Ramos (cell line): ENCODE data around the gene SOCS3.

Experiments used
- in situ Hi-C: fragments of 300-500 bp; cut with MboI; formaldehyde crosslinking; loops from one replicate; pipeline ENCODE4 v1.14.3; 2022; ENCODE audit warnings: low sequenced_read_pairs; ENCODE audit not compliant: unreplicated experiment

Gene SOCS3, protein sequence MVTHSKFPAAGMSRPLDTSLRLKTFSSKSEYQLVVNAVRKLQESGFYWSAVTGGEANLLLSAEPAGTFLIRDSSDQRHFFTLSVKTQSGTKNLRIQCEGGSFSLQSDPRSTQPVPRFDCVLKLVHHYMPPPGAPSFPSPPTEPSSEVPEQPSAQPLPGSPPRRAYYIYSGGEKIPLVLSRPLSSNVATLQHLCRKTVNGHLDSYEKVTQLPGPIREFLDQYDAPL

DNA sequence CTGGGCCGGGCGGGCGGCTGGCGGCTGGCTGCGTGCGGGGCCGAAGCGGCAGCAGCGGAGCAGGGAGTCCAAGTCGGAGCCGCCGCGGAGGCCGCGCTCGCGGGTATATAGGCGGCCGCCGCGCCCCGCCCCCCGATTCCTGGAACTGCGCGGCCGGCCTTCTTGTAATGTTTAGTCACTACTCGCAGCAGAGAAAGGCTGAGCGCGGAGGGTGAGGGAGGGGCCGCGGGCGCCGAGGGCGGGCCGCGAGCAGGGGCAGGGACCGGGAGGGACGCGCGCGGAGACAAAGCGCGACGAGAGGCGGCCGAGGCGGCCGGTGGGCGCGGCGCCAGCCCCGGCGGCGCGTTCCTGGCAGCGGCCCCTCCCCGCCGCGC is at the start of gene SOCS3:
Gene SOCS3, minus strand, starts transcription at position 81 of the 374 bp plus-strand sequence. CDS start 982 bp downstream, outside the sequence.
- in situ Hi-C loops, result no loop called here

DNA sequence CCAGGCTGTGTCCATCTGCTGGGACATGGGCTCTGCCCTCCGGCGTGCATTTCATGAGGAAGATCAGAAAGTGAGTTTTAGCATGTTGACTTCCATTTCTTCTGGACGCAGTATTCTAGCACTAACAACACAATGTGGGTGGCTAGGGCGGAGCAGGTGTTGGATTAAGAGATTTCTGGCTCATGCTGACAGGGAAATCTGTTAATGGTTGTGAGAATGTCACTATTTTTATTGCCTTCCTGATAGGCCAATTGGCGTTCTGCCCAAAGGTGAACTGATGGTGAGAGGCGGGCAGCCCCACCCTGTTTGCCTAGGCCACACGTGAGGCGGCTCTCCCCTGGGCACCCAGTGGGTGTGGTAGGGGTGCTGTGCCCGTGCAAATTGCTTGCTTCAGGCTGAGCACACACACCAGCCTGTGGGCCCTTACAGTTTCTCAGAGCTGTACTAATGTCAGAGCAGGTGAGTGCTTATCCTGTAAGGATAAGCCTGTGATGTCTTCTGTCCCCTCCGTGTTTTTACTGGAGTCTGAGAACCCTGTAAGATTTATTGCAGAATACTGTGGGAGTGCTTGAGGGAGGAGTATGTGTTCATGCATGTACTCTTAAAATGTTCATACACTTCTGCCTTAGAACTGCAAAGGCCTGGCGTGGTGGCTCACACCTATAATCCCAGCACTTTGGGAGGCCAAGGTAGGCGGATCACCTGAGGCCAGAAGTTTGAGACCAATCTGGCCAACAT is 49.5 kb upstream of the SOCS3 start:
- in situ Hi-C loops, result no loop called here

DNA sequence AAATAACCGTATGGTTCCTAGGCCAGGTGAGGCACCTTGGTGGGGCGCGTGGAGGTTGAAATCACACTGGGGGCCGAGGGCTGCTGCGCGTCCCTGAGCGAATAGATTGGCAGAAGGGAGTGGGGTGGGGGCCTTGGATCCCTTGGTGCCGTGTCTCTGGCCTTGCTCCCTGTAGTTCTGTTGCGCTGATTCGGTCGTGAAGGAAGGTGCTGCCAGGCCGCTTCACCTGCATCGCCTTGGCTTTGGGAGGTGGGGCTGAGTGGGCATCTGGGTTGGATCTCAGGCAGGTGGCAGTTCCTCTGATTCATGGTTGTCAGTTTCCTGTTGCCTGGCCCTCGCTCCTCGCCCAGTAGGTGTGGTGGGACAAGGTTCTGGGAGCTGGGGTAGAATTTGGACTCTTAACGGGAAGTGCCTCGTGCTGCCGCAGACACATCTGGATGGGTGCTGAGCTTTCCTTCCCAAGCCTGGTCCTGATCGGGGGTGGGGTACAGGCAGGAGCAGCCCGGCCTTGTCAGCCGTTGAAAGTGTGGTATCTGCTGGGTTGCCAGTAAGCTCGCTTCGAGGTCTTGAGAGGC is 48.7 kb upstream of the SOCS3 start:
- in situ Hi-C loops, result no loop called here

DNA sequence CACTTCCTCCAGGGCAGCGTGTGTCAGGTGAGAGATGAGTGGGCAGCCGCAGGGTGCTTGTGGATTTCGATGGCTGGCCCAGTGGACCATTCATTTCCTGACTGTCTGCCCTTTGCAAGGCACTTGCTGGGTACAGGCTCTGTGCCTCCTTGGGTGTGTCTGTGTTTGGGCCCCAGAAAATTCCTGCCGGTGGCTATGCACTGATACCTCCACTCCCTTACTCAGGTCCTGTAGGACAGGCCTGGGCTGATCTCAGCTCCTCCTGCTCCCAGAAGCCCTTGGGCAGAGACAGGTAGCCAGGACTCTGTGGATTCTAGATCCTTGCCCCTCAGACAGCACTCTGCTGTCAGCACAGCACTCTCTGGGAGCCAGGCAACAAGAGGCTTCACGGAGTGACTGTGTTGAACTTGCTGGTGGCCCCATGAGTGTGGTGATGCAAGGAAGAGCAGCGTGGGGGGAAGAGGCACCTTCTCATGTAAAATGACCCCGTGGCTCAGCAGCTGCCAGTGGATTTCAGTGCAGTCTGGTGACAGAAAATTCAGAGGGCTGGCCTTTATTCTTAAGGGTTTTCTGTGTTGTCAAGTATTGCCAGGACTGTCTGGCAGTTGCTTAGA is 47.6 kb upstream of the SOCS3 start:
- in situ Hi-C loops, result no loop called here

DNA sequence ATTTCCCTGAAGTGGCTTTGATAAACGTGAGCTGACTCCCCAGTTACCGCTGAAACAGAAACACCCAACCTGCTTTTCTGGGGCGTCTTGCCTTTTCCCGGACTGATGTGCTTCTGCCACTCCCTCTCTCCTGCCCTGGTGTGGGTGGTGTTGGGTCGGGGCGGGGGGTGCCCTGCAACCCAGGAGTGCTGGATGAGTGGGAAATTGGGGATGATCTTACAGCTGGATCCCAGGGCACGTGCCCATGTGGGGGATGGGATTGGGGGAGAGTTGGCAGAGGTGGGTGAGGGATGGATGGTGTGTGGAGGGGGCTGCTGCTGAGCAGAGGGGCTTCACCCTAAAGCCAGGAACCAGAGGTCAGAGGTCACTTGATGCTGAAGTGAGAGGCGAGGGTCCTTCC is 47.0 kb upstream of the SOCS3 start:
- in situ Hi-C loops, result no loop called here

DNA sequence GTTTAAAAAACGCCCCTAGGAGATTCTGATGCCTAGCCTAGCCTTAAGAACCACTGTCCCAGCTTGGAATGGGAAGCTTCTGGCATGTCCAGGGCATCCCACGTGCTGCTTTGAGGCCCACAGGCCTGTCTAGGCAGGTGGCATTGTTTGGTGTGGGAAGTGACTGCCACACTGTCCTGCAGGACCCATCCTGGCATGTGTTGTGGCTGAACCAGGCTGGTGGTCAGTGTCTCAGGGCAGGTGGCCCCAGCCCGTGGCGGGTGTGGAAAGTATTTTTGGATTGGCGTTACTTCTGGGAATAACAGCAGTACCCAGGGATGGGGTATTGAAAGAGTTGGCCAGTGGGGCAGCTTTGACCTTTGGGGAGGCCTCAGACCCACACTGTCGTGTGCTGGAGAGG is 46.5 kb upstream of the SOCS3 start:
- in situ Hi-C loops, result no loop called here

DNA sequence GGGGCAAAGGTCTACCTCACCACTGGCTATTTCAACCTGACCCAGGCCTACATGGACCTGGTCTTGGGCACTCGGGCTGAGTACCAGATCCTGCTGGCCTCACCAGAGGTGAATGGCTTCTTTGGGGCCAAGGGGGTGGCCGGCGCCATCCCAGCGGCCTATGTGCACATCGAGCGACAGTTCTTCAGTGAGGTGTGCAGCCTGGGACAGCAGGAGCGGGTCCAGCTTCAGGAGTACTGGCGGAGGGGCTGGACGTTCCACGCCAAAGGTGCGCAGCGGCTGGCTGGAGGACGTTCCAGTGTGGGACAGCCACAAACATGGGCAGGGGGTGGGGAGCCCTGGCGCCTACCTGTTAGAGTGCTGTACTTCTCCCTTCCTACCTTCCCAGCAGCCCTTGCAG is 43.9 kb upstream of the SOCS3 start:
- in situ Hi-C loops, result no loop called here

DNA sequence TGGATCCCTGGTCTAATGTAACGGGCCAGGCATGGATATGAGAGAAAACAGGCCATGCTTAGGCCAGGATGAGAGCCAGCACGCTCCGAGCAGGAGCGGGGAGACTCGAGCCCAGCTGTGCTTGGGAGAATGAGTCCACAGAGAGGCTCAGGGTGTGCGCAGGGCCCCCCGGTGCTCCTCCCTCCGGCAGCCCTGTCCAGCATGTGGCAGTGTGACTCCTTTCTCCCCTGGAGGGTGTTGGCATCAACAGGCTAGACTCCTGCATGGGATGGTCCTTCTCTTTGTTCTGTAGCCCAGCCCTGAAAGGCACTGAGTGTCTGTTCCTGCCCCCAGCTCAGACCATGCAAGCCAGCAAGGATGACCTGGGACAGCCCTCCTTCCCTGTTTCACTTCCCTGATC is 42.0 kb upstream of the SOCS3 start:
- in situ Hi-C loops, result no loop called here

DNA sequence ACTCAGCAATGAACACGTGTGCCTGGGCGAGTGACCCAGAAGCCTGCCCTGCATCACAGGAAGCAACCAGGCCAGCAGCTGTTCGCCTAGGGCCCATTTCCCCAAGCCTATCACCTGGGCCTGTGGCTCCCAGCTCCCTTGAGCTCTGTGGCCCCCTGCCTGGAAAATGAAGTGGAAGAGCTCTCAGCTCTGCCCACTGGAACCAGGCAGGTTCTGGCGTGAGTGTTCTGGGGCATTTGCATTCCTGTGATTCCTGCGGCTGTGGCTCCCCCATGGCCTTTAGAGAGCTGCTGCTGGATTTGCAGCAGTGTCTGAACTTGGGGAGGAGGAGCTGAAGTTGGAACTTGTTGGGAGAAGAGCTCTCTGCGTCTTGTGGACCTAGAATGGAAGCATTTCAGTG is 41.4 kb upstream of the SOCS3 start:
- in situ Hi-C loops, result no loop called here

DNA sequence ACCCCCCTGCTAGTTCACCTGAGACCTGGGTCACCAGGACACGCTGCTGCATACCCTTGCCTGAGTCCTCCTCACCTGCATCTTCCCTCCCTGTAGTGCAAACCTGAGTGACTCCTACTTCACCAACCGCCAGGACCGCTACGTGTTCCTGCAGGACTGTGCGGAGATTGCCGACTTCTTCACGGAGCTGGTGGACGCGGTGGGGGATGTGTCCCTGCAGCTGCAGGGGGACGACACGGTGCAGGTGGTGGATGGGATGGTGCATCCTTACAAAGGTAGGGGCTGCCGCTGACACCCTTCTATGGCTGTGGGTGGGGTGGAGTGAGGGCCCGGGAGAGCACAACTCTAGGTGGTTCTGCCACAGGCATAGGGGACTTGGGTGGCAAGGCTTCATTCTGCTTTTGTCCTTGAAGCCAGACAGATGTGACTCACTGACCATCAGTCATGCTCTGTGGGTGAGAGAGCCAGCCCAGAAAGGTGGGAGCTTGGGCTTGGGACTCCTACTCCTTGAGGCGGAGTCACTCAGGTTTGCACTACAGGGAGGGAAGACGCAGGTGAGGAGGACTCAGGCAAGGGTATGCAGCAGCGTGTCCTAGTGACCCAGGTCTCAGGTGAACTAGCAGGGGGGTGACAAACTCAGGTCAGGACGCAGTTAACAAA is 40.8 kb upstream of the SOCS3 start:
- in situ Hi-C loops, result no loop called here

DNA sequence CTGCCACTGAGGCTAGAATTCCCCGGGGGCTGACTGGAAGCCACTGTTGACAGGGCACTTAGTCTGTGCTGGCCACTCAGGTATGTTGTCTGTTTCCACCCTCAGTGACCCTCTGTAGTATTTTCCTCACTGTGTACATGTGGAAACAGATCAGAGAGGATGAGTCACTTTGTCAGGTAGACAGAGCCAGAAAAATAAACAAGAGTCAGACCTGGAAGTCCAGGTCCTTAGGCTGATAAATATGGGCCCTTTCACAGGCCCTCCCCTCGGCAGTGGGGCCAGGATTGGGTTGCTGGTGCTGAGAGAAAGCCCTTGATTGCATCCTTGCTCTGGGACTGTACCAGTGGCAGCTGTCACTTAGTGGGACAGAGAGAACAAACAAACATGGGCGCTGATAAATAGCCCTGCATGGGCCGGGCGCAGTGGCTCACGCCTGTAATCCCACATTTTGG is 39.8 kb upstream of the SOCS3 start:
- in situ Hi-C loops, result no loop called here

DNA sequence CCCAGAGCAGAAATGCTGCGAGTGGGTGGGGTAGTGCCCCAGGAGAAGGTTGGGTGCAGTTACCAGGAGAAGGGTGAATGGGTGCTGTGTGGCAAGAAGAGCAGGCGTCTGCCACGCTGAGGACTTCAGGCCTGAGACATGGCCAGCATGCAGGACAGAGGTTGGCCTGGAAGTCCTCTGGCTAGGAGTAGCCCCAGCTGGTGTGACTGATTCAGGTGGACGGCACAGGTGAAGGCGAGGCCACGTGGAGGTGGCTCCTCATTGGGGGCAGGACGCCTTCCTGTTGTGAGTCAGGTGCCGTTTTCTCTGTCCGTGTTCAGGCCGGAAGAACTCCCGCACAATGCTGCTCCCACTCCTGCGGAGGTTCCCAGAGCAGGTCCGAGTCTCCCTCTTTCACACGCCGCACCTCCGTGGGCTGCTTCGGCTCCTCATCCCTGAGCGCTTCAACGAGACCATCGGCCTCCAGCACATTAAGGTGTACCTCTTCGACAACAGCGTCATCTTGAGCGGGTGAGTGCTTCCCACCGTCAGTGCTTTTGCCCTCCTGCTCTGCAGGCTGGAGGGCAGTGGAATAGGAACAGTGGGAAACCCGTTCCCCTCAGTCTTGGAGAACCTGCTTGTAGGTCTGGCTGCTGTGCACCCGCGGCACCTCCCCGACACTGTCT is 39.3 kb upstream of the SOCS3 start:
- in situ Hi-C loops, result no loop called here

DNA sequence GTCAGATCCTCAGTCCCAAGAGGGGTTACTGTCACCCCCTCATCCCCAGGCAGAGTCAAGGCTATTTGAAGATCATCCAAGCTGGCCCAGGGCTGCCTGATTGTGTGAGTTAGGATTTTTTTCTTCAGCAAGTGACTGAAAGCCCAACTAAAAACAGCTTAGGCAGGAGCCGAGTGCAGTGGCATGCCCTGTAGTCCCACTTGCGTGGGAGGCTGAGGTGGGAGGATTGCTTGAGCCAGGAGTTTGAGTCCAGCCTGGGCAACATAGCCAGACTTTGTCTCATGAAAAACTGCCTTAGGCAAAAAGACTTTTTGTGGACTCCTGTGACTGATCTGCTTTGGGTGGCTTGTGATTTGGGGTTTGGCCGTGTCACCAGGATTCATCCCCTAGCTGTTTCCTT is 38.5 kb upstream of the SOCS3 start:
- in situ Hi-C loops, result no loop called here

DNA sequence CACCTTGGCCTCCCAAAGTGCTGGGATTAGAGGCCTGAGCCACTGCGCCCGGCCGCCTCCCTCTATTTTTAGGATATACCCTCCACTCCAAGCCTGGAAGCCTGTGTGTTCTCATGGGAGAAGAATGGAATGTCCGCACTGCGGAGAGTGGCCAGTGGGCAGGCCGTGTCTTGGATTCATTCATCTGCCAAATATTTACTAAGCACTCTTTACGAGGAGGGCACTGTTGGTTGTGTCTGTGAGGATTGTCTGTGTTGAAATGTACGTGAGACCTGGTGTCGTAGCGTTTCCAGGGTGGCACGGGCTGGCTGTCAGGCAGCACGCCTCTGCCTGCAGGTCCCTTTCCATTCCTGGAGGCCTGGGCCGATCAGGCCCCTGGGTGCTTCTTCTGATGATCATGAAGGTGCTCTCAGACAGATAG is 37.8 kb upstream of the SOCS3 start:
- in situ Hi-C loops, result no loop called here

DNA sequence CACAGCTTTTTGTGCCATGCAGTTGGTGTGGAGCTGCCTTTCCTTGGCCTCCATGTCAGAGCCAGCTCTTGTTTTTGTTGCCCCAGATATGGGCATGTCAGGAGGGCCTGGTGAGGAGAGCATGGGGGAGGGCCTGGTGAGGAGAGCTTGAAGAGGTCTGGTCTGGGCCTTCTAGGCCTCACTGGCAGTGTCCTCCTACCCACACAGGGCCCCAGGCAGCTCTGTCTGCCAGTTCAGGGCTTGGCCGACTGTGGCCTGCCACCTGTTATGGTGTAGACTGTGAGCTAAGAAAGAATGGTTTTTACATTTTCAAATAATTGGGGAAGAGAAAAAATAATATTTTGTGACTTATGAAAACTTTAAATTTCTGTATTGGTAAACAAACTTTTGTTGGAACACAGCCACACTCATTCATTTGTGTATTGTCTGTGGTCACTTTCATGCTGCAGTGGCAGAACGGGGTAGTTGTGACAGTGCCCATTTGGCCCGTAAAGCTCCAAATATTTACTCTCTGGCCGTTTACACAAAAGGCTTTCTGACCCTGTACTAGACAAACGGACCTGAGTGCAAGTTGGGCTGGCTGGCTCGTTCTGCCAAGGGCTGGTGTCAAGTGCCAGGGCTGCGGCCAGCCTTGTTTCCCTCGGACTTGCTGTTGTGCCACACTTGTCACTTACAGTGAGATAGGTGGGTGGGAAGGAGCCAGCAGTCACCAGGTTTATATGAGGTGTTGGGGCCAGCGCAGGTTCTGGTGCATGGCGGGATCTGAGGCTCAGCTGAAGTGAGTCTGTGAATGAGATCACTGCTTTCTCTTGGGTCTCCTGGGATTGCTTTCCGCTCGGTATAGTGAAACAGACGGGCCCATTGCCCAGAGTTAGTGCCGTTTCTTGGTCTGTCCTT is 36.8 kb upstream of the SOCS3 start:
- in situ Hi-C loops, result no loop called here

DNA sequence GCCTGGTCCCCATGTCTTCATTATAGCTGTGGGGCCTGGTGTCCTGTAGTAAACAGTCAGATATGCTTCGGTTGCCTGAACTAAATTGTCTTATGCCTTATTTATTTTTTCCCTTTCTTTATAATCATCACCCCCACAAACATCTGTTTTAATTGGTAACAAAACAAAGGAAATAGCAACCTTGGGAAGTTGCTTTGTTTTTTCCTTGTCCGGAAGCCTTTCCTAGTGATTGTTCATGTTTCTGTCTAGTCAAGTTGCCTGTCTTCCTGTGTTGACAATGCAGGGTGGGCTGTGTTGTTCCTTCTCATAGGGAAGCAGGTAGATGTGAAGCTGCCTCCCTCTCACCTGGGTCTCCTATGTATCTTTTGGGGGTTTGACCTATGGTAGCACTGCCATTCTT is 35.3 kb upstream of the SOCS3 start:
- in situ Hi-C loops, result no loop called here

DNA sequence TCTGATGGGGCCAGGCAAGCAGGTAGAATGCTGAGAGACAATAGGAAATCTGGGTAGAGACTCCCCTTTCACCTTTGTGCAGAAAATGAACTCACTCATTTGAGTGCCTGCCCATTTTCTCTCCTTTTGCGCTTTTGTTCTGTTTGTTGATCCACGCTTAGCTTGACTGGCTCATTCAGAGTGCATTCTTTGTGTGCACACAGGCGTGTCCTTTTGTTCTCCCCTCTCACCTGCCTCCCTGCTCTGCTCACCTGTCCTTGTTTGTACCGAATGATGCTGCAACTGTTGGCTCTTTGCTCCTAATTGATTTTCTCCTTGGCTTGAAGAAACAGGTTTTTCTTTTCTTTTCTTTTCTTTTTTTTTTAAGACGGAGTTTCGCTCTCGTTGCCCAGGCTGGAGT is 34.3 kb upstream of the SOCS3 start:
- in situ Hi-C loops, result no loop called here

DNA sequence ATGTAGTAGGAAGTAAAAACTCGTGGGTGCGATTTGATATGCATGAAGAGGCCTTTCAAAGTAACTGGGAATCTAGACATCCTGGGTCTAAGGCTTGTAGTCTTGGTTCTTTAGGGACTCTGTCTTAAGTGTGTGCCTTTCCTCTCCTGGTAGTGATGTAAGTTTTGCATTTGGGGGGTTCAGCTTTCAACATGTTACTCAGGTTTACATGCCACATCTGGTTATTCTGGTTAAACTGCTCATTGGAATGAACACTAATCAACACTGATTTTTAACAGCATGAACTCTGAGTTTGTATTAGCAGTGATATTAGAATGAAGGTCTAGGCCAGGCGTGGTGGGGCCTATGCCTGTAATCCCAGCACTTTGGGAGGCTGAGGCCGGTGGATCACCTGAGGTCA is 33.7 kb upstream of the SOCS3 start:
- in situ Hi-C loops, result no loop called here

DNA sequence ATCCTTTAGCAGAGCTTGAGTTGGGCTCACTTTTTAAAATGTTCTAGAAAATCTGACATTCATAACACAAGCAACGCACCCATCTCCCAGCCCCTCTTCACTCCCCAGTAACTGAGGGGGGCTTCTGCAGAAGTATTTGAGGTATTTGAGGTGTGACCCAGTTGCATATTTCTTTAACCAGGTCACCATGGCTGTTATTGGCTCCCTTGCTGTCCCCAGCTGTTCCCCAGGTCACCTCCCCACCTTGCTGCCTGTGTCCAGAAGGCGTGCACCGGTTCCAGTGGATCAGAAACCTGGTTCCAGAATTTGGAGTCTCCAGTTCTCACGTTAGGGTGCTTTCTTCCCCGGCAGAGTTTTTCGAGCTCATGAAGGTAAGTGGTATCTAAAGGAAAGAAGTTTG is 32.4 kb upstream of the SOCS3 start:
- in situ Hi-C loops, result no loop called here
